Measurements from ENCODE around the gene KL.

Gene KL

GRCh38 chr13:33100886-33101285 lies 84.7 kb downstream of the KL start:
- no peaks in the 10 kb centered on the region for H3K4me1 Mint-ChIP-seq

DNA sequence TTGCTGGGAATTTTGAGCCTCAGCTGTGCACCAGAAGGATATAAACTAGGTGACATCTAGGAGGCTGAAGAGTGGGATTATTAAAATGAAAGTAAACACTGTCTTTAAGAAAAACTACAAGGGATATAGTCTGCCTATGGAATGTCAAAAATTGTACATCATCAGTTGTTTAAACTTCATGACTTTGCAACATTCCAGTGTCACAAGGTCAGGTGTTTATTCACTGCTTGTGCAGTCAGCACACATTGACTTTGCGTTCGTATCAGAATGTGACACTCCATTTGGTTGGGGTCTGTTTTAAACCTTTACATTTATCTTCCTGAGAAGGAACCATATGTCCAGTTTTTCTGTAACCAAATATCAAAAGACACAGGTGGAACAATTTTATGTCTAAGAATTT lies 85.6 kb downstream of the KL start:
- Mint-ChIP-seq H3K4me3 (no peak overlapping the region), H3K36me3 (no peaks in the 10 kb centered on the region), H3K9me3 (peaks cover 3% of the 10 kb centered on the region), H3K4me1 (no peaks in the 10 kb centered on the region), H3K27ac (no peak overlapping the region)
- DNase-seq (ENCODE audit: low spot score in 2 of 2) (no peak), ATAC-seq (no peak)

More at GRCh38 chr13:33100886-33101285, 84.7 kb downstream of the KL start:
- ATAC-seq (no peak), DNase-seq (ENCODE audit: low spot score in 2 of 2) (no peak)
- Mint-ChIP-seq H3K4me3 (no peak overlapping the region), H3K9me3 (peaks cover 3% of the 10 kb centered on the region), H3K27ac (no peak overlapping the region), H3K36me3 (no peaks in the 10 kb centered on the region)

DNA sequence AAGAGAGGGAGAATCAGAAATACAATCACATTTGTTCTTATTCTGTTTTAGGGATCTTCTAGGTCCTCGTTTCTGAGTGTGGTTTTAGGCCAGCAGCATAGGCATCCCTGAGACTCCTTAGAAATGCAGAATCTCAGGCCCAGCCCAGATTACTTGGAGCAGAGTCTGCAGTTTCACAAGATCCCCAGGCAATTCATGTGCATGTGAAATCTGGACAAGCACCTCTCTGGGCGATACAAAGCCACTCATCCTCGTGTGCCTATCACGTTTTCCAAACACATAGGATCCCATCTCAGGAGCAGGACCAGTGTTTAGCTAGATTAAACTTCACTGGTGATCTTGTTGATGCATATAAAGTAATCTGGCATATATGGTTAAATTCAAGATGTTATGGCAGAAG lies 87.2 kb downstream of the KL start:
- Mint-ChIP-seq H3K4me1 (no peaks in the 10 kb centered on the region), H3K36me3 (no peaks in the 10 kb centered on the region), H3K27ac (no peak overlapping the region), H3K4me3 (no peak overlapping the region), H3K9me3 (no peaks in the 10 kb centered on the region)
- no peak for DNase-seq (ENCODE audit: low spot score in 2 of 2)
- no peak for ATAC-seq

DNA sequence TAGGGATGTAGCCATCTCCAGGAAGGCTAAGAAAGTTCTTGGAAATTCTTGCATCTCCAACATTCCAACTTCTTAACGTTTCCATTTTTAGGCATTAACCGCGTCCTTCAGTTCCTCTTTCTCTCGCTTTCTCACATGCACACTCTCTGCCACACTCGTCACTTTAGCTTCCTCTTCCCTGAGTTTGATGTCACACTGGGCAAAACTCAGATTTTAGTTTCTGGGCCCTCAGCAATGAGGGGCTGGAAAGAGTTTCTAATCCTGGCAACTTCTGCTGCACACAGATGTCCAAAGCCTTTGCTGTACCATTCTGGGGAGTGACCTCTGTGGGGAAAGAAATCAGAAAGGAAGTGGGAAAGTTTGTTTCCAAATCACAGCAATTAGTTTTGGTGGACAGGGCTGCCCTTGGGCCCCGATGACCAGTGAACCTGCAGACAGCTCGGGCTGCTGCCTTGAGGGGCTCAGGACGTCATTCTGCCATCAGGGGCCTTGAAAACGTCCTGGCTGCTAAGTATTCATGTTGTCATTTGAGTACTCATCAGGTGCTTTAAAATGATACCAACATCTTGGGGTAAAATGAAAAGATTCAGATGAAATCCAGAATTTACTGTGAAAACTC lies 89.3 kb downstream of the KL start:
- H3K4me1 Mint-ChIP-seq, result no peaks in the 10 kb centered on the region
- H3K4me3 Mint-ChIP-seq, result no peak overlapping the region
- no peaks in the 10 kb centered on the region for H3K9me3 Mint-ChIP-seq
- ATAC-seq (no peak), DNase-seq (ENCODE audit: low spot score in 2 of 2) (no peak)
- no peaks in the 10 kb centered on the region for H3K36me3 Mint-ChIP-seq
- no peak overlapping the region for H3K27ac Mint-ChIP-seq

- no peak overlapping the region for H3K4me3 Mint-ChIP-seq
- no peak for DNase-seq (ENCODE audit: low spot score in 2 of 2)
- no peaks in the 10 kb centered on the region for H3K9me3 Mint-ChIP-seq
- no peaks in the 10 kb centered on the region for H3K36me3 Mint-ChIP-seq
- ATAC-seq, result peak; percentile 32
- H3K4me1 Mint-ChIP-seq, result no peaks in the 10 kb centered on the region
- no peak overlapping the region for H3K27ac Mint-ChIP-seq
These were observed 90.6 kb downstream of the KL start for GRCh38 chr13:33106656-33107360.

DNA sequence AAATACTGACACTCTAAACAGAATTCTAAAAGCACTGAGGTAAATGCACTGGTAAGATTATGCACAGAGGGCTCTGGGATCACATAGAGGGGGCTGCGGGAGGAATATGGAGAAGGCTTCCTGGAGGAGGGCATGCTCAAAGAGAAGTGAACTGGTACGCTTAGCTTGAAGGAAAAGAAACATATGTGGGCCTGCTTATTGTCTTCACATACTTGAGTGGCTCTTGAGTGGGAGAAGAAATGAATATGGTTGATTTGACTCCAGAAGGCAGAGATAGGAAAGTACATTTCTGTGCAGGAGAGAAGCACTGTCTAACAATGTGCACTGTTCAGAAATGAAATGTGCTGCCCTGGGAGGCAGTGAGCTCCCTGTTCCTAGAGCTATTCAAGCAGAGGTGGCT lies 91.1 kb downstream of the KL start:
- Mint-ChIP-seq H3K27ac (no peak overlapping the region), H3K36me3 (no peaks in the 10 kb centered on the region), H3K4me1 (no peaks in the 10 kb centered on the region), H3K9me3 (no peaks in the 10 kb centered on the region), H3K4me3 (no peak overlapping the region)
- no peak for ATAC-seq
- no peak for DNase-seq (ENCODE audit: low spot score in 2 of 2)

- Mint-ChIP-seq H3K27ac (no peak overlapping the region), H3K9me3 (no peaks in the 10 kb centered on the region), H3K4me3 (no peak overlapping the region), H3K4me1 (no peaks in the 10 kb centered on the region), H3K36me3 (no peaks in the 10 kb centered on the region)
- no peak for DNase-seq (ENCODE audit: low spot score in 2 of 2)
- no peak for ATAC-seq
These were observed 92.4 kb downstream of the KL start for GRCh38 chr13:33108620-33109019.

GRCh38 chr13:33109271-33109697 lies 93.1 kb downstream of the KL start:
- ATAC-seq (no peak), DNase-seq (ENCODE audit: low spot score in 2 of 2) (no peak)
- H3K4me3 Mint-ChIP-seq, result no peak overlapping the region
- no peaks in the 10 kb centered on the region for H3K36me3 Mint-ChIP-seq
- no peaks in the 10 kb centered on the region for H3K9me3 Mint-ChIP-seq
- H3K4me1 Mint-ChIP-seq, result no peaks in the 10 kb centered on the region
- H3K27ac Mint-ChIP-seq, result no peak overlapping the region

DNA sequence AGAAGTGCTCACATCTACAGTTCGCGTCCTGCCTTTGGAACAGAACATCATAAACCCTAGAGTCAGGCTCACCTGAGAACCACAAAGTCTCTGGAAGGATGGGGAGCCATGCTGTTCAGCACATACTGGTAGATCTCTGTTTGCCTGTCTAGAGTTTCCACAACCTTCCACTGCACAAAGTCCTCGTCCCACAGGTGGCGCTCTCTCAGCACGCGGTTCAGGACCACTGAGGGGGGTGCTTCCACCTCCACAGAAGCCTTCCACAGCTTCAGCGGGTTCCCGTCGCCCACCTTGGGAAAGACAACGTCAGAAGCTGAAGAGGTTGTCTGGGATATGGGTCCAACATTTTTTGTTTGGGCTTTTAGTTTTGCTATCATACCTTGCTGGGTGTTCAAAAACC lies 93.6 kb downstream of the KL start:
- ATAC-seq (no peak), DNase-seq (ENCODE audit: low spot score in 2 of 2) (no peak)
- H3K4me1 Mint-ChIP-seq, result no peaks in the 10 kb centered on the region
- H3K9me3 Mint-ChIP-seq, result no peaks in the 10 kb centered on the region
- no peak overlapping the region for H3K4me3 Mint-ChIP-seq
- H3K27ac Mint-ChIP-seq, result no peak overlapping the region
- no peaks in the 10 kb centered on the region for H3K36me3 Mint-ChIP-seq

GRCh38 chr13:33110386-33110712 lies 94.1 kb downstream of the KL start:
- H3K9me3 Mint-ChIP-seq, result no peaks in the 10 kb centered on the region
- H3K27ac Mint-ChIP-seq, result no peak overlapping the region
- no peak overlapping the region for H3K4me3 Mint-ChIP-seq
- H3K4me1 Mint-ChIP-seq, result no peaks in the 10 kb centered on the region
- ATAC-seq (no peak), DNase-seq (ENCODE audit: low spot score in 2 of 2) (no peak)
- H3K36me3 Mint-ChIP-seq, result no peaks in the 10 kb centered on the region

GRCh38 chr13:33110713-33111413 lies 94.6 kb downstream of the KL start:
- Mint-ChIP-seq H3K4me1 (no peaks in the 10 kb centered on the region), H3K9me3 (no peaks in the 10 kb centered on the region), H3K27ac (no peak overlapping the region), H3K4me3 (no peak overlapping the region), H3K36me3 (no peaks in the 10 kb centered on the region)
- DNase-seq (ENCODE audit: low spot score in 2 of 2) (no peak), ATAC-seq (no peak)

DNA sequence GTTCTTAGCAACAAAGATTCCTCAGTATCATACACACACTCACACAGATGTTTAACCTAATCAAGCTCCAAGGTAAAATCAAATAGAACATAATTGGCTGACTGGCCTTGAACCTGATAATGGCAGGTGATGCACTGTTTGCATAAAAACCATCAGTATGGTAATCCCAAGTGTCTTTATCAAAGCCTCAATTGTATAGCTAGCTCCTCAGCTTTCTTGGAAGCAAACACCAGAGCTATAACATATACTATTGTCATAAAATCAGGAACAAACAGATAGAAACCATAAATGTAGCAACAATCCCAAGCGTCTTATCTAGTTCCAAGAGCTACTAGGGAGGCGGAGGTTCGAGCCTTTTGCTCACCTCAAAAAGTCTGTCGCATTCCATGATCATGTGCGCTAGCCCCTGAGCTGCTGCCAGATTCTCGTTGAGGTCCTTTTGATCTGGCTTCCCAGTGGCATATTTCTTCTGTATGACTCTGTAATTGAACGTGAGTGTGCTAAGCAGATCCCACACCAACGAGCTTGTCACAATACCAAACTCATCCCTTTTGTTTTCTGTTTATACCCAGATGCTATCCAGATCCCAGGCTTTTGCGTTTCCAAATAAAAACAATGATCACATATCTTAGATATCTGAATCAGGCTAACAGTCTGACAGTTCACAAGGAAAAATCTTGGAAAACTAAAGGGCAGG lies 95.3 kb downstream of the KL start:
- ATAC-seq, result no peak
- H3K36me3 Mint-ChIP-seq, result no peaks in the 10 kb centered on the region
- no peaks in the 10 kb centered on the region for H3K4me1 Mint-ChIP-seq
- H3K27ac Mint-ChIP-seq, result no peak overlapping the region
- H3K9me3 Mint-ChIP-seq, result no peaks in the 10 kb centered on the region
- DNase-seq (ENCODE audit: low spot score in 2 of 2), result no peak
- no peak overlapping the region for H3K4me3 Mint-ChIP-seq

DNA sequence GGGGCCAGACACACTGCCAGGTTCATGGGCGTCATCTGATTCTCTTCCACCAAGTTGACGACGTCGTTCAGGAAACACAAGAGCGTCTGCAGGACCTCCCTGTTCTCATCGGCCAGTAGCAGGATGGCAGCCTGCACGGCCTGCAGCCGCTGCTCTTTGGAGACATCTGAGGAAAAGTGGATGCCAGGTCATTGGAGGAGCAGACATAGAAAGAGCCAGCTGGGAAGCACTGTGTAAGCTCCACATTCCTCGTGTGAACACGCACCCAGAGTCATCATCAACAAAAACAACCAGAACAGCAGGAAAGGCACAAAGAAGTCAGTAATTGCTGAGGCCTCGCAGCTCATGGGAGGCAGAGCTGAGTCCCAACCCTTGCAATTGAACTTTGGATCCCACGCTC lies 96.5 kb downstream of the KL start:
- Mint-ChIP-seq H3K4me3 (no peak overlapping the region), H3K36me3 (no peaks in the 10 kb centered on the region), H3K9me3 (no peaks in the 10 kb centered on the region), H3K4me1 (no peaks in the 10 kb centered on the region), H3K27ac (no peak overlapping the region)
- DNase-seq (ENCODE audit: low spot score in 2 of 2) (no peak), ATAC-seq (no peak)

GRCh38 chr13:33114146-33114545 lies 97.9 kb downstream of the KL start:
- ATAC-seq, result no peak
- H3K9me3 Mint-ChIP-seq, result no peaks in the 10 kb centered on the region
- H3K27ac Mint-ChIP-seq, result no peak overlapping the region

GRCh38 chr13:33115274-33115673 lies 99.1 kb downstream of the KL start:
- Mint-ChIP-seq H3K4me1 (no peaks in the 10 kb centered on the region), H3K36me3 (no peaks in the 10 kb centered on the region), H3K4me3 (no peak overlapping the region), H3K27ac (no peak overlapping the region), H3K9me3 (no peaks in the 10 kb centered on the region)
- no peak for ATAC-seq
- DNase-seq (ENCODE audit: low spot score in 2 of 2), result no peak

More at GRCh38 chr13:33114146-33114545, 97.9 kb downstream of the KL start:
- Mint-ChIP-seq H3K4me1 (no peaks in the 10 kb centered on the region), H3K36me3 (no peaks in the 10 kb centered on the region), H3K4me3 (no peak overlapping the region)
- no peak for DNase-seq (ENCODE audit: low spot score in 2 of 2)
